T-helper 2 cell treated with Interferon-gamma antibody and Interleukin-4, amounts not matched to agents 5 μg/mL and 100 μg/mL, for 36 hours (primary cell): ENCODE measurements around the gene RPS19BP1.

Experiments
- DNase-seq: peaks from one replicate; pipeline ENCODE4 v3.0.0; 2021; ENCODE audit warnings: low spot score
- H3K27ac Mint-ChIP-seq: one replicate; pipeline ENCODE4 v1.8.0; 2021; ENCODE audit warnings: mild to moderate bottlenecking, mixed read lengths
- H3K27me3 Mint-ChIP-seq: one replicate; pipeline ENCODE4 v1.8.0; 2021; ENCODE audit warnings: low read depth, mixed read lengths
- H3K36me3 Mint-ChIP-seq: one replicate; pipeline ENCODE4 v1.8.0; 2021; ENCODE audit warnings: low read depth, mixed read lengths
- H3K4me1 Mint-ChIP-seq: one replicate; pipeline ENCODE4 v1.8.0; 2021; ENCODE audit warnings: low read depth, mixed read lengths
- H3K4me3 Mint-ChIP-seq: one replicate; pipeline ENCODE4 v1.8.0; 2022; ENCODE audit warnings: mild to moderate bottlenecking, moderate library complexity, mixed read lengths
- H3K9me3 Mint-ChIP-seq: one replicate; pipeline ENCODE4 v1.8.0; 2021; ENCODE audit warnings: mixed read lengths

RPS19BP1 gene

DNA sequence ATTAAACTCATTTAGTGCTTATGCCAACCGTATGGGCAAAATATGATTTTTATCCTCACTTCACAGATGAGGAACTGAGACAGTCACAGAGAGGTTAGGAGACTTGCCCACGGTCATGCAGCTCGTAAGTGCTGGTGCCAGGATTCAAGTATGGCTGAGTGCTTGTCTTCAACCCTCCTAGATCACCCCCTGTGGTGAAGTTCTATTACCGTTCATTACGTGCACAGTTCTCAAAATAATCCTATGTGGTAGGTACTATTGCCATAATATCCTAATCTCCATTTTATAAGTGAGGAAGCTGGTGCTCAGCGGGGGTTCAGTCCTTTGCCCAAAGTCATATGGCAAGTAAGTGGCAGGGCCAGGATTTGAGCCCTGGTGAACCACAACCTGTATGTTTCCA lies 28.9 kb downstream of the RPS19BP1 start:
- Mint-ChIP-seq H3K4me1 (peaks cover 31% of the 10 kb centered on the region), H3K36me3 (peaks cover 38% of the 10 kb centered on the region)

DNA sequence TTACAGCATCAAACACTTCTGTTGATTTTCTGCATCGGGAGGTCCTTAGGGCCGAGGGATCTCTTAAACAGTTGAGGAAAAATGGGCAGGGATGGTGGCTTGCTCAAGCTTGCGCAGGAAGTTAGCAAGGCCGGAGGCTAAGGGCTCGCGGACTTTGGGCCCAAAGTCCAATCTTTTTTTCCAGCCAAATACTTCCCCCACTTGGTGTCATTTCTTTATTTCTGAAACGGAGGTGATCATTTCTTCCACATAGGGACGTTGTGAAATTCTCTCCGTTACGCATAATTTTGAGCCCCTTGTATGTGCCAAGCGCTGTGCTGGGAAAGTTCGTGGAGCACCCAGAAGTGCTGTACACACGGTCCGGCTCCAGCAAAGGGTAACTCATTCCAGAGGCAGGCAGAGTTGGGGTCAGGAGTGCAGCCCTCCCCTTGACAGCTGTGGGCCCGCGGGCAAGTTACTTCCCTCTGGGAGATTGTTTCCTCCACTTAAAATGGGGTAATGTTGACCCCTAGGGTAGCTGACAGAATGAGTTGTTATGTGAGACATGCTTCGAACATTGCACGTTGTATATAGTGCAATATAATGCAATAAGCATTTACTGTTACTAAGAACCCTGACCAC lies 29.6 kb downstream of the RPS19BP1 start:
- H3K9me3 Mint-ChIP-seq, result no peaks in the 10 kb centered on the region
- H3K27ac Mint-ChIP-seq, result peak overlapping the region; percentile 74
- no peaks in the 10 kb centered on the region for H3K27me3 Mint-ChIP-seq
- peaks cover 33% of the 10 kb centered on the region for H3K36me3 Mint-ChIP-seq
- H3K4me3 Mint-ChIP-seq, result peak overlapping the region; percentile 99
- H3K4me1 Mint-ChIP-seq, result peaks cover 29% of the 10 kb centered on the region
- no peak for DNase-seq

More for the DNA sequence above, 28.9 kb downstream of the RPS19BP1 start:
- peak overlapping the region; percentile 22 for H3K27ac Mint-ChIP-seq
- DNase-seq, result no peak
- no peaks in the 10 kb centered on the region for H3K27me3 Mint-ChIP-seq
- no peaks in the 10 kb centered on the region for H3K9me3 Mint-ChIP-seq
- peak overlapping the region; percentile 99 for H3K4me3 Mint-ChIP-seq

DNA sequence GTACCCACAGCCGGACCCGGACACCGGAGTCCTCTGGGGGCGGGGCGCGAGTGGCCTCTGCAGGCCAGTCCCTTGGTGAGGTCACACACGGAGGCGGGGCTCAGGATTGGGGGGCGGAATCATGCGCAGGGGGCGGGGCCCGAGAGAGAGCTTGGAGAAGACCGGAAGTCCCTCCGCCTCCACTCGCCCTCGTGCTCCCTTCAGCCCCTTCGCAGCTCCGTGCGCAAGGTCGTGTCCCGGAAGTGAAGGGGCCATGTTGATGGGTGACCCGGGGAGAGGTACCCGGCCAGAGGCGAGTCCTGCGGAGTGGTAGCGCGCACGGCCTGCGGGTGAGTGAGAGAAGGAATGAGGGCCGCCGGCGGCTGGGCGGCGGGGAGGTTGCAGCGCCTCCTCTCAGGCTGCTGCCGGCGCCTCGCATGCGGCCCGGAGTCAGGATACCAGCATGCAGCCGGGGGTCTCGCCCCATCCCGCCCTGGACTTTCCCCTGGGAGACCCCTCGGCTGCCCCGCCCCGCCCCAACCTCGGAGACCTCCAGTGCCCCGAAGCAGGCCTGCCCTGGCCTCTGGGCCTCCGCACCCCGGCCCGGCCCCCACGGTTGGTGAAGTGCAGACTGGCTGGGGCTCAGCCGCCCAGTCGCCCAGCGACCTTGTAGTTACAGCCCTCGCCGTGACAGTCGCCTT lies 30.3 kb downstream of the RPS19BP1 start, which contains the start of gene MIEF1:
MIEF1 (plus strand) TSS at position 182 of the 680 bp plus-strand sequence. CDS start 9,005 bp downstream, outside the sequence.
- H3K4me1 Mint-ChIP-seq, result peaks cover 29% of the 10 kb centered on the region

DNA sequence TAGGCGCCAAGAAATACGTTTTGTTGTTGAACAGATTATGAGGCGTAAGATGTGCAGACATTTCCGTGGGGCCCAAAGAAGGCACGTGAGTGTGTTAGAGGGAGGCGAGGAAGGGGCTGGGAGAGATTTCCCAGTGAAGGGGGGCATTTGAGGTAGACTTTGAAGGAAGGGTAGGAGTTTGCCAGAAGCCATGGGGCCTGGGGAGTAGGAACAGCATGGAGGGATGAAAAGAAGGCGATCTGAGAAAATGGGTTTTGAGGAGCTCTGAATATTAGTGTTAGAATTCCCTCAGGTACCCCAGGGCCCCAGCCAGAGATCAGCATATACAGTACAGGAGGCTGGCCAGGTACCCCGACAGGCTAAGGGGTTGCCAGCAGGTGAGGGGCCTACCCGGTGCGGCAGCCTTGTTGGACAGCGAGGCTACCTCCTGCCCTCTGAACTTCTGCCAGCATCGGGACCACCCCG lies 30.9 kb downstream of the RPS19BP1 start:
- H3K36me3 Mint-ChIP-seq, result peaks cover 29% of the 10 kb centered on the region
- no peaks in the 10 kb centered on the region for H3K27me3 Mint-ChIP-seq
- H3K9me3 Mint-ChIP-seq, result no peaks in the 10 kb centered on the region
- peak overlapping the region; percentile 99 for H3K4me3 Mint-ChIP-seq
- no peak for DNase-seq
- peak overlapping the region; percentile 97 for H3K27ac Mint-ChIP-seq
- H3K4me1 Mint-ChIP-seq, result peaks cover 27% of the 10 kb centered on the region

More for the DNA sequence above, 30.3 kb downstream of the RPS19BP1 start, which contains the start of gene MIEF1:
- H3K27me3 Mint-ChIP-seq, result no peaks in the 10 kb centered on the region
- peak; percentile 93 for DNase-seq
- no peaks in the 10 kb centered on the region for H3K9me3 Mint-ChIP-seq
- H3K27ac Mint-ChIP-seq, result peak within 1 kb of the TSS; percentile 97
- peaks cover 33% of the 10 kb centered on the region for H3K36me3 Mint-ChIP-seq
- H3K4me3 Mint-ChIP-seq, result peak within 1 kb of the TSS; percentile 99

DNA sequence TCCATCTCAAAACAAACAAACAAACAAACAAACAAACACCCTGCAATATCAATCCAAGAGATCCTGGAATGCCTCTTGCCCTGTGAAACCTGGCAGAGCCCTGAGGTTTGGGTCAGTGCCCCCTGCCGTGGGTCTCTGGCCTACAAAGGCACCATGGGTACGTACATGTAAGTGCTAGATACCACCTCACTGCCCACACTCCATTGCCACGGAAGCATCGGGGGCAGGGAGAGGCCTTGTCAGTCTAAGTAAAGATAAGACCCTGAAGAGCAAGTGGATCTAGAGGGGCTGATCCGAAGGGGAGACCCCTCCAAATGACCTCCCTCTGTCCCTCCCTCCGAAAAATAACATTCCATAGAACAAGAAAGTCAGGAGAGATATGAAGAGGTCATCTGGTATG lies 32.4 kb downstream of the RPS19BP1 start:
- Mint-ChIP-seq H3K27me3 (no peaks in the 10 kb centered on the region), H3K4me1 (peaks cover 17% of the 10 kb centered on the region), H3K36me3 (peaks cover 15% of the 10 kb centered on the region), H3K4me3 (no peak overlapping the region), H3K9me3 (no peaks in the 10 kb centered on the region), H3K27ac (no peak overlapping the region)
- no peak for DNase-seq

DNA sequence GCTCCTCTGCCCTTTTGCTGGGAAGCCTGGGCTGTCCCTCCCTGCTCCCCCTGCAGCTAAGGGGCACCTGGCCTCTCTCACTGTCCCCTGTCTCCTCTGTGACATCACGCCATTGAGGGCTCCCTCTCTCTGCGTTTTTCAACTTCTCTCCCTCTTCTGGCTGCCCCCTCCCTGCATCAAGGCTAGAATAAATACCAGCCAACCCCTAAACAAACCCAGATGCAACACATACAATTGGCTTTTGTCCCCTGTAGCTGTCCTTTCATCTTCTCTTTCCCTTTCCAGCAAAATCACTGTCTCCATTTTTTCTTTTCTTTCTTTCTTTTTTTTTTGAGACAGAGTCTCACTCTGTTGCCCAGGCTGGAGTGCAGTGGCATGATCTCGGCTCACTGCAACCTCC lies 33.7 kb downstream of the RPS19BP1 start:
- no peaks in the 10 kb centered on the region for H3K27me3 Mint-ChIP-seq
- peaks cover 15% of the 10 kb centered on the region for H3K4me1 Mint-ChIP-seq
- no peak overlapping the region for H3K4me3 Mint-ChIP-seq
- no peak for DNase-seq
- no peak overlapping the region for H3K27ac Mint-ChIP-seq
- peaks cover 6% of the 10 kb centered on the region for H3K36me3 Mint-ChIP-seq
- H3K9me3 Mint-ChIP-seq, result no peaks in the 10 kb centered on the region

DNA sequence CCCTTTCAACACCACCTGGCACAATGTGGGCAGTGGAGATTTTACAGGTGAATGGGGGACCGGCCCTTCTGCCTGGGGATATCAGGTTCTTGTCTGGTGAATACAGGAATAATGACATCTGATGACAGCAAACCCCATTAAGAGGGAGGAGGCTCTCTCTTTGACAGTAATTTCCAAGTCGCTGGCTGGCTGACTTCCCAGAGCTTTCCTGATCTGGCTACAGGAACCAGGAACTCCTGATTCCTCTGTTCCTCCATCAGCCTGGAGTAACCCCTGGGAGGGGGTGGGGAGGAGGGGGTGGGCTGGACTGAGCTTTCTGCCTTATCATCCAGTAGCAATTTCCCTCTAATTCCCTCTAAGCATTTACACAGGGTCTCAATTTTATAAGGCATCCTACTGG lies 34.2 kb downstream of the RPS19BP1 start:
- Mint-ChIP-seq H3K4me1 (peaks cover 13% of the 10 kb centered on the region), H3K27me3 (no peaks in the 10 kb centered on the region), H3K4me3 (no peak overlapping the region), H3K36me3 (peaks cover 2% of the 10 kb centered on the region), H3K27ac (no peak overlapping the region), H3K9me3 (no peaks in the 10 kb centered on the region)
- no peak for DNase-seq

DNA sequence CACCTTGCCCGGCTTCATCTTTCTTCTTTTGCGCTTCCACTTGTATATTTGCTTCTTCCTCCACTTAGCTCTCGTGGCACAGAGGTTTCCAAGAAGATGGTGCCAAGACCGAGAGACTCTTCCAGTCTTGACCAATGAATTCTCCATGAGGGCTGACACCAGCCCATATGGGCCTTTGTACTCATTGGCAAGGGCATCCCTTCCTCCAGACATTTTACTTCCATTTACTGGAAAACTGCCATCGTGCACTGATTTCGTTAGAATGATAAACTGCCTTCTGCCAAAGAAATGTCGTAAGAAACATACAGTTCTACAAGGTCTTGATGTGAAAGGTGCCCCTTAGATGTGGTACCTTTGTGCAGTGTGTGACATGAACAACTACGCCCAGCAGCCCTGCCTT lies 35.1 kb downstream of the RPS19BP1 start:
- Mint-ChIP-seq H3K27ac (no peak overlapping the region), H3K27me3 (no peaks in the 10 kb centered on the region), H3K4me1 (peaks cover 11% of the 10 kb centered on the region), H3K36me3 (peaks cover 2% of the 10 kb centered on the region), H3K4me3 (no peak overlapping the region), H3K9me3 (no peaks in the 10 kb centered on the region)
- no peak for DNase-seq

DNA sequence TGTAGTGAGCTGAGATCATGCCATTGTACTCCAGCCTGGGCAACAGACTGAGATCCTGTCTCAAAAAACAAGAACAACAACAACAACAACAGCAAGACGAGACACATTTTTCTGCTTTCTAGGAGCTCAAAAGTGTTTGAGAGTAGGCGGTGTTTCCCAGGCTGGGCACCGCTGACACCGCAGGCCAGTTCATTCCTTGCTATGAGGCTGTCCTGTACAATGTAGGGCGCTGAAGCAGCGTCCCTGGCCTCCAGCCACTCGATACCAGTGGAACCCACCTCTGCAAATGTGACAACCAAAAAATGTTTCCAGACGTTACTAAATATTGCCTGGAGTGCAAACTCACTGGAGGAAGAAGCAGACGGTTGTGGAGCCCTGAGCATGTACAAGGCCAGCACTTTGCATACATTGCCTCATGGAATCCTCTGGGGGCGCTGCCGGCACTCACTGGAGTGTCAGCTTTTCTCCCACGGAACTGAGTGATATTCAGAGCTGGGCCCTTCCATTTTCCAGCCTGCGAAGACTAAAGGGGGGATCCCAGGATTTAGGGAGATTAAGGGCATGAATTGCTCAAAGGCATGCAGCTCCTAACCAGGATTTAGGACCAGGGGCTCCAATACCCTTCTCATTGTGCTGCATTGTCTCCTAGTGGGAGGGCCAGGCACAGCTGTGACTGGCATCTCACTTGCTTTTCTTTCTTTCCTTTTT lies 36.3 kb downstream of the RPS19BP1 start:
- Mint-ChIP-seq H3K4me1 (peaks cover 6% of the 10 kb centered on the region), H3K9me3 (no peaks in the 10 kb centered on the region), H3K36me3 (no peaks in the 10 kb centered on the region), H3K27ac (no peak overlapping the region), H3K27me3 (no peaks in the 10 kb centered on the region), H3K4me3 (no peak overlapping the region)
- DNase-seq, result peak; percentile 57

DNA sequence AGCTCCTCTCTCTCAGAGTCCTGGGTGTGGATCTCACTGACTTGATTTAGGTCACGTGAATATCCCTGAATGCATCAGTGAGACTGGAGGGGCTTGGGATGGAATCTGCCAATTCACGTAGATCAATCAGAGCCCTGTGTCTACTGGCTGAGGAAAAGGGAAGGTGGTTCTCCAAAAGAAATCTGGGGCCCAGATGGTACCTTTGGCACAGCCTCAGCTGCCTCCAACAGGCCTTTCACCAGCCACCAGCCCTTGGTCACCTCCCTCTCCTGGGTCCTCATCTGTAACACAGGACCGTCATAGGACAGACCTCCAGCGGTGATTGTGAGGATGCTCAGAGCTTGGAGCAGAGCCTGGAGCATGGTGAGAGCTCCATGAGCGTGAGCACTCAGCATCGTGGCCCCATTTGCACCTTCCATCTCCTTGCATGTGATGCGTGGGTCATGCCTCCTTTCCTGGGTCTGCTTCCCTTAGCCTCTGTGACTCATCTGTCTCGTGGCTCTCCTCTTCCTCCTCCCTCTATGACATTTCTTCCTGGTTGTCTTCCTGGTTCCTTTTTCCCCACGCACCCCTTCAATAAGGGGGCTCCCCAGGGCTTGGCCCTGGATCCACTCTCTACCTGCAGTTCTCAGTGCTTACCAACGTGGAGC lies 38.0 kb downstream of the RPS19BP1 start:
- Mint-ChIP-seq H3K9me3 (no peaks in the 10 kb centered on the region), H3K27ac (no peak overlapping the region), H3K4me1 (peaks cover 14% of the 10 kb centered on the region), H3K4me3 (no peak overlapping the region), H3K27me3 (no peaks in the 10 kb centered on the region), H3K36me3 (no peaks in the 10 kb centered on the region)
- no peak for DNase-seq

DNA sequence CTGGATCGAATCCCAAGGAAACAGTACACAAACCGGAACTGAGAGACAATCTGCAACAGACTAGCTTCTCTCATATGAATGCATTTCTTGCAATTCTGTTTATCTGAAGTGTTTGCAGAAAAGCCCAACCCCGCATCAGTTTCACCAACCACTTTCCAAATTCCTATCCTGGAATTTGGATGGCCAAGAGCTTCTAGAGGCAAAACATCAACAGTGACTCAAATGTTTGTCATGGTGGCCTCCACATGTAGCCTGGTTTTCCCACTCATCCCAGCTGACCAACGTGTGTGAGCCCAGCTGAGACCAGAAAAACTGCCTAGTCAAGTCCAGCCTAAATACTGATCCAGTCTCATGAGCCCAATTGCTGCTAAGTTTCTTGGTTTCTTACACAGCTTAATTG lies 38.8 kb downstream of the RPS19BP1 start:
- Mint-ChIP-seq H3K27me3 (no peaks in the 10 kb centered on the region), H3K9me3 (no peaks in the 10 kb centered on the region), H3K36me3 (no peaks in the 10 kb centered on the region), H3K27ac (no peak overlapping the region), H3K4me3 (no peak overlapping the region), H3K4me1 (peaks cover 14% of the 10 kb centered on the region)
- DNase-seq, result no peak

DNA sequence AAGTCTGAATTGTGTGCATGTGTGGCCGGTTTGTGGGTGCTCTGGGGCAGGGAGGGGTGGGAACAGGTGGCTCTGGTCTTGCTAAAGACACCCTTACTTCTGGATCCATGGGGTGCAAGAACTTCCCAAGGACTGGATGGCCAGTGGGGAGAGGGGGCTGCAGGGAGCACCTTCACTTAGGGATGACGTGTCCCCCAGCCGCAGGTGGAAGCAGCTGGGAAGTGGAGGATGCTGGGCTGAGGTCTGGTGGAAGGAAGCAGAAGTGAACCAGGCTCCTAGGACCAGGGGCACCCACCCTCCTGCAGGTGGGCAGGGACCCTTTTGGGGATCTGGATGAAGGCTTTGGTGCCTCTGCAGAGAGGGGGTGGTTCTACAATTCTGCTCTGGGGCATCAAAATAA lies 40.4 kb downstream of the RPS19BP1 start:
- no peak overlapping the region for H3K4me3 Mint-ChIP-seq
- no peak for DNase-seq
- H3K4me1 Mint-ChIP-seq, result peaks cover 14% of the 10 kb centered on the region
- no peak overlapping the region for H3K27ac Mint-ChIP-seq
- H3K36me3 Mint-ChIP-seq, result no peaks in the 10 kb centered on the region
- H3K9me3 Mint-ChIP-seq, result no peaks in the 10 kb centered on the region
- H3K27me3 Mint-ChIP-seq, result no peaks in the 10 kb centered on the region

DNA sequence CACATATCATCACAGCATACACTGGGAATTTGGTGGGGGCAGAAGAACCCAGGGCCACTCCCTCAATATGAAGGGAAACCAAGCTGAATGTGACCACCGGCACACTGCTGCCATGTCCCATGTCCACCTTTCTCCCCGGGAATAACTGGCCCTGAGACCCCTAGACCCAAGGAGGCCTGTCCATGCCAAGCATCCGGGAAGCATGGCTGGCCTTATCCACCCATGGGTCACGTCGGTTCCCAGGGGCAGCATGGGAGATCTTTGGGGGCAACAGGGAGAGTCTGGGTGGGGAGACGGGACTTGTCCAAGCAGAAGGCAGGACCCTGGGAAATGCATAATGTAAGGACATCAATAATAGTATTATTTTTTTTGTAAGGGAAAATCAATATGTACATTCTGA lies 40.9 kb downstream of the RPS19BP1 start:
- Mint-ChIP-seq H3K27ac (no peak overlapping the region), H3K4me3 (no peak overlapping the region), H3K27me3 (no peaks in the 10 kb centered on the region), H3K9me3 (no peaks in the 10 kb centered on the region), H3K36me3 (no peaks in the 10 kb centered on the region), H3K4me1 (peaks cover 14% of the 10 kb centered on the region)
- no peak for DNase-seq
